Left ventricle myocardium inferior (tissue), 1 donor: ENCODE data around the gene CACNA1I. TPM values are rescaled to one million over a fixed set of nuclear protein-coding genes. Genes with fewer than 3 reads are reported as not detected.
"Not testable (repeated sequence)": the region's sequence is repeated elsewhere in the genome, so short reads cannot be mapped to it uniquely, and the experiment has no call there.

Source experiments
- DNase-seq: peaks from one replicate; pipeline ENCODE4 v3.0.0-alpha.2; 2020
- H3K27ac ChIP-seq: fragments of 200-600 bp; replicated peaks from 2 replicates; pipeline ENCODE4 v1.8.0; 2021
- H3K27me3 ChIP-seq: fragments of 200-600 bp; 2 replicates; pipeline ENCODE4 v1.8.0; 2021; ENCODE audit warnings: low read depth
- H3K36me3 ChIP-seq: fragments of 200-600 bp; 2 replicates; pipeline ENCODE4 v1.8.0; 2021
- H3K4me1 ChIP-seq: fragments of 200-600 bp; 2 replicates; pipeline ENCODE4 v1.8.0; 2021
- H3K4me3 ChIP-seq: fragments of 200-600 bp; 2 replicates; pipeline ENCODE4 v1.8.0; 2021; ENCODE audit warnings: mild to moderate bottlenecking, moderate library complexity
- H3K9me3 ChIP-seq: fragments of 200-600 bp; replicated peaks from 2 replicates; pipeline ENCODE4 v1.8.0; 2021
- intact Hi-C: fragments of 100-400 bp; cut with micrococcal nuclease; formaldehyde crosslinking; loops from one replicate; pipeline ENCODE4 v1.11.0; 2022
- long read RNA-seq: library from polyadenylated mRNA; unstranded; transcript quantifications from one replicate; pipeline ENCODE4 v2.0.0, GENCODE V29; 2021
- total RNA-seq: library from RNA; stranded (reverse); fragmentation: NEBNext Ultra II Directional; extraction: Animal tissue kit (Norgen Biotek cat#: 25700); gene quantifications from one replicate; pipeline ENCODE4 v1.2.1, GENCODE V29; 2021
- TF ChIP-seq, protein P1 (sequence below): fragments of 200-600 bp; IDR thresholded peaks from 2 replicates; pipeline ENCODE4 v1.8.0; 2021; ENCODE audit warnings: antibody characterized with exemption, mild to moderate bottlenecking, borderline replicate concordance
- donor health status: DM: no; HTN: yes; CAD: no; lungs with severe emphysema.

The CACNA1I gene
- total RNA-seq: 0.05 TPM
- long read RNA-seq: 0 reads

DNA sequence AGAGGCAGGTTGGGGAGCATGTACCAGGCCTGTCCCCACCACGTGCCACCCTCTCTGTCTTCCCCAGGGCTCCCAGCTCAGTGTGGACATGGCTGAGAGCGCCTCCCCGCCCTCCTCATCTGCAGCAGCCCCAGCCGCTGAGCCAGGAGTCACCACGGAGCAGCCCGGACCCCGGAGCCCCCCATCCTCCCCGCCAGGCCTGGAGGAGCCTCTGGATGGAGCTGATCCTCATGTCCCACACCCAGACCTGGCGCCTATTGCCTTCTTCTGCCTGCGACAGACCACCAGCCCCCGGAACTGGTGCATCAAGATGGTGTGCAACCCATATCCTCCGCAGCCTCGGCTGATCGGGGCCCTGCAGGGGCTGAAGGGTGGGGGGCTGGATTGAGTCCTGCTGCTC, at the start of gene CACNA1I:
TSS of gene CACNA1I (plus strand) at position 89 of the 400 bp plus-strand sequence. CDS start at position 89, 0 bp downstream.
- H3K36me3 ChIP-seq: no peaks in the 10 kb centered on the region
- peaks cover 71% of the 10 kb centered on the region for H3K27me3 ChIP-seq
- intact Hi-C loops: no loop called here

DNA sequence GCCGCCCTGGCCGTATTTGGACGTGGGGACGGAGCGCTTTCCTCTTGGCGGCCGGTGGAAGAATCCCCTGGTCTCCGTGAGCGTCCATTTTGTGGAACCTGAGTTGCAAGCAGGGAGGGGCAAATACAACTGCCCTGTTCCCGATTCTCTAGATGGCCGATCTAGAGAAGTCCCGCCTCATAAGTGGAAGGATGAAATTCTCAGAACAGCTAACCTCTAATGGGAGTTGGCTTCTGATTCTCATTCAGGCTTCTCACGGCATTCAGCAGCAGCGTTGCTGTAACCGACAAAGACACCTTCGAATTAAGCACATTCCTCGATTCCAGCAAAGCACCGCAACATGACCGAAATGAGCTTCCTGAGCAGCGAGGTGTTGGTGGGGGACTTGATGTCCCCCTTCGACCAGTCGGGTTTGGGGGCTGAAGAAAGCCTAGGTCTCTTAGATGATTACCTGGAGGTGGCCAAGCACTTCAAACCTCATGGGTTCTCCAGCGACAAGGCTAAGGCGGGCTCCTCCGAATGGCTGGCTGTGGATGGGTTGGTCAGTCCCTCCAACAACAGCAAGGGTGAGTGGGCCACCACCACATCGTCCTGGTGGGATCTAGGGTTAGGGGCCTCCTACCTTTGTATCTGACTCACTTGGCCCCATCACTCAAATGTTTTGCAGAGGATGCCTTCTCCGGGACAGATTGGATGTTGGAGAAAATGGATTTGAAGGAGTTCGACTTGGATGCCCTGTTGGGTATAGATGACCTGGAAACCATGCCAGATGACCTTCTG, 49.3 kb upstream of the CACNA1I start:
- intact Hi-C loops, H3K27me3 ChIP-seq, H3K9me3 ChIP-seq, DNase-seq: not testable (repeated sequence)
- peaks cover 75% of the 10 kb centered on the region for H3K4me1 ChIP-seq
- H3K4me3 ChIP-seq: peak overlapping the region; percentile 92
- peak overlapping the region; percentile 99 for H3K27ac ChIP-seq
- peaks cover 45% of the 10 kb centered on the region for H3K36me3 ChIP-seq

More for the DNA sequence above, at the start of gene CACNA1I:
- no peak within 1 kb of the TSS for H3K4me3 ChIP-seq
- H3K9me3 ChIP-seq: no peaks in the 10 kb centered on the region
- TF ChIP-seq, protein P1, sequence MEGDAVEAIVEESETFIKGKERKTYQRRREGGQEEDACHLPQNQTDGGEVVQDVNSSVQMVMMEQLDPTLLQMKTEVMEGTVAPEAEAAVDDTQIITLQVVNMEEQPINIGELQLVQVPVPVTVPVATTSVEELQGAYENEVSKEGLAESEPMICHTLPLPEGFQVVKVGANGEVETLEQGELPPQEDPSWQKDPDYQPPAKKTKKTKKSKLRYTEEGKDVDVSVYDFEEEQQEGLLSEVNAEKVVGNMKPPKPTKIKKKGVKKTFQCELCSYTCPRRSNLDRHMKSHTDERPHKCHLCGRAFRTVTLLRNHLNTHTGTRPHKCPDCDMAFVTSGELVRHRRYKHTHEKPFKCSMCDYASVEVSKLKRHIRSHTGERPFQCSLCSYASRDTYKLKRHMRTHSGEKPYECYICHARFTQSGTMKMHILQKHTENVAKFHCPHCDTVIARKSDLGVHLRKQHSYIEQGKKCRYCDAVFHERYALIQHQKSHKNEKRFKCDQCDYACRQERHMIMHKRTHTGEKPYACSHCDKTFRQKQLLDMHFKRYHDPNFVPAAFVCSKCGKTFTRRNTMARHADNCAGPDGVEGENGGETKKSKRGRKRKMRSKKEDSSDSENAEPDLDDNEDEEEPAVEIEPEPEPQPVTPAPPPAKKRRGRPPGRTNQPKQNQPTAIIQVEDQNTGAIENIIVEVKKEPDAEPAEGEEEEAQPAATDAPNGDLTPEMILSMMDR: no peak
- H3K27ac ChIP-seq: no peak within 1 kb of the TSS
- no peaks in the 10 kb centered on the region for H3K4me1 ChIP-seq
- DNase-seq: no peak

DNA sequence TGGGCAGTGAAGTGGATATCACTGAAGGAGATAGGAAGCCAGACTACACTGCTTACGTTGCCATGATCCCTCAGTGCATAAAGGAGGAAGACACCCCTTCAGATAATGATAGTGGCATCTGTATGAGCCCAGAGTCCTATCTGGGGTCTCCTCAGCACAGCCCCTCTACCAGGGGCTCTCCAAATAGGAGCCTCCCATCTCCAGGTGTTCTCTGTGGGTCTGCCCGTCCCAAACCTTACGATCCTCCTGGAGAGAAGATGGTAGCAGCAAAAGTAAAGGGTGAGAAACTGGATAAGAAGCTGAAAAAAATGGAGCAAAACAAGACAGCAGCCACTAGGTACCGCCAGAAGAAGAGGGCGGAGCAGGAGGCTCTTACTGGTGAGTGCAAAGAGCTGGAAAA, 48.5 kb upstream of the CACNA1I start:
- intact Hi-C loops, DNase-seq, H3K27me3 ChIP-seq, H3K9me3 ChIP-seq: not testable (repeated sequence)
- Histone ChIP-seq H3K36me3 (peaks cover 42% of the 10 kb centered on the region), H3K4me1 (peaks cover 75% of the 10 kb centered on the region), H3K27ac (peak overlapping the region; percentile 99), H3K4me3 (peak overlapping the region; percentile 92)

DNA sequence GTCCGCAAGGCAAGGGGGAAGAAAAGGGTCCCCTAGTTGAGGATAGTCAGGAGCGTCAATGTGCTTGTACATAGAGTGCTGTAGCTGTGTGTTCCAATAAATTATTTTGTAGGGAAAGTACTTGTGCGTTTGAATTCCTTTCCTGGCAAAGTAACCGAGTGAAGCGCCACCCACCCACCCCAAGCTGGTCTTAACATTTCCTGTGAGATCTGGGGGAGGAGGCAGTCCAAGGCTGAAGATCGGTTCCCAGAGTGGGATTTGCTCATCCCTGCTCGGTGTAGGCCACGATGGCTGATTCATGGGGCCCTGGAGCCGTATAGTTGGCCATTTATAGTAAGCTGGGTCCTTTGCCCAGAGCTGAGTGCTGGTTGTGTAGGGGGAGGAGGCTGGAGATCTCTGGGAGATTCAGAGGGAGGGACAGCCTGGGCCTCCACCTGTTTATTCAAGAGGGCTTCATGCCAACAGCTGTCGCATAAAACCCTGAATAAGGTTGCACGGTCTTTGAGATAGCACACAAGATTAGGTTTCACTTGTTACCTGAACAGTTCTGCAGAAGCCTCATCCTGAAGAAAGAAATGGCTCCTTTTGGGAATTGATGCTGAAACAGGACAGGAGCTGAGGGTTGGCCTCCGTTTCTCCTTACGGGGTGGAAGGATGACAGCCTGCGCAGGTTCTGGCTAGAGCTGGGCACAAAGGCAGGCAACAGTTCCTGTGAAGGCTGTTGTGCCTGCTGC, 47.8 kb upstream of the CACNA1I start:
- TF ChIP-seq, protein P1: no peak
- intact Hi-C loops: no loop called here
- peaks cover 42% of the 10 kb centered on the region for H3K36me3 ChIP-seq

DNA sequence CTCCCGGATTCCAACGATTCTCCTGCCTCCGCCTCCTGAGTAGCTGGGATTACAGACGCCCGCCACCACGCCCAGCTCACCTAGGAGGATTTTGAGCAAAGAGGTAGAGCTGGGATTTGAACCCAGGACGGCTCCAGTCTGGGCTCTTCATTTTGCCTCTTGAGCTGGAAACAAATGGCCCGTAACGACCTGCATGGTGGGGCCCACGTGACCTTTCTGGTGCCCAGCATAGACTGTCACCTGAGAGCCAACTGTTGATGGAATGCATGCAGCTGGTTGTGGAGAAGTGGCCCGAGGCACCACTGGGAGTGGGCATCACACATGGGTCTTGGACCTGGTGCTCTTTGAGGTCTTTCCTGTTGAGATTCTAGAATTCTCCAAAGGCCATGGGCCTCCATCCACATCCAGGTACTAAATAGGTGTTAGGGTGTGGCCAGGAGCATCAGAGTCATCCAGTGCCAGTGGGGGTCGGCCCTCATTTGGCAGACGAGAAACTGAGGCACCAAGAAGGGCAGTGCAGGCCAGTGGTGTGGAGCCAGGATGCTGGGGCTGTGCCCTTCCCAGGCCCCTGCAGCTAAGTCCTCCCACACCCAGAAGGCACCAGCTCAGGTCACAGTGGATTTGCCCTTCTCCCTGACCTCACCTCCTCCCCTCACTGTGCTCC, 46.3 kb upstream of the CACNA1I start:
- peaks cover 47% of the 10 kb centered on the region for H3K36me3 ChIP-seq
- peak overlapping the region; percentile 92 for H3K4me3 ChIP-seq
- intact Hi-C loops: no loop called here
- H3K9me3 ChIP-seq: no peaks in the 10 kb centered on the region
- no peak for DNase-seq
- TF ChIP-seq, protein P1: no peak
- H3K27me3 ChIP-seq: no peaks in the 10 kb centered on the region
- peak overlapping the region; percentile 99 for H3K27ac ChIP-seq
- peaks cover 82% of the 10 kb centered on the region for H3K4me1 ChIP-seq

More for the DNA sequence above, 47.8 kb upstream of the CACNA1I start:
- Histone ChIP-seq H3K9me3 (no peaks in the 10 kb centered on the region), H3K27me3 (no peaks in the 10 kb centered on the region), H3K4me1 (peaks cover 80% of the 10 kb centered on the region), H3K4me3 (peak overlapping the region; percentile 92), H3K27ac (peak overlapping the region; percentile 99)
- DNase-seq: no peak
